ENCODE results near the gene PDLIM5.

DNA sequence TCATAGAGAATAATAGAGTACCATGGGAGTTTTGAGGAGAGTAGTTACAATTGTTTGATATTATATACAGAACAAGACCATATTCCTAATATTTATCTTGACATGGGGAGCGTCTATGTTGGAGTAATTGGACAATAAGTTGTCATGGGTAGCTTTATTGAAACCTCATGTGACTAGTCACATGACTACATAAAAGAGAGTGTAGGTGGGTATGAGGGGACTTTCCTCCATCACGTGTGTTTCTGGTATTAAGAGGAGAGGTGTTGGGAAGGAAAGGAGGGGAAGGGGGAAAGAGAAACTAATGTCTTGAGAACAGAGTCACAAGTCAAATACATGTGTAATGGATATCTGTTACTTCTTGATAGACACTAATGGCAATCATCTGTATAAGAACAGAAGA, 33.1 kb downstream of the PDLIM5 start:
- TF ChIP-seq, protein P1, sequence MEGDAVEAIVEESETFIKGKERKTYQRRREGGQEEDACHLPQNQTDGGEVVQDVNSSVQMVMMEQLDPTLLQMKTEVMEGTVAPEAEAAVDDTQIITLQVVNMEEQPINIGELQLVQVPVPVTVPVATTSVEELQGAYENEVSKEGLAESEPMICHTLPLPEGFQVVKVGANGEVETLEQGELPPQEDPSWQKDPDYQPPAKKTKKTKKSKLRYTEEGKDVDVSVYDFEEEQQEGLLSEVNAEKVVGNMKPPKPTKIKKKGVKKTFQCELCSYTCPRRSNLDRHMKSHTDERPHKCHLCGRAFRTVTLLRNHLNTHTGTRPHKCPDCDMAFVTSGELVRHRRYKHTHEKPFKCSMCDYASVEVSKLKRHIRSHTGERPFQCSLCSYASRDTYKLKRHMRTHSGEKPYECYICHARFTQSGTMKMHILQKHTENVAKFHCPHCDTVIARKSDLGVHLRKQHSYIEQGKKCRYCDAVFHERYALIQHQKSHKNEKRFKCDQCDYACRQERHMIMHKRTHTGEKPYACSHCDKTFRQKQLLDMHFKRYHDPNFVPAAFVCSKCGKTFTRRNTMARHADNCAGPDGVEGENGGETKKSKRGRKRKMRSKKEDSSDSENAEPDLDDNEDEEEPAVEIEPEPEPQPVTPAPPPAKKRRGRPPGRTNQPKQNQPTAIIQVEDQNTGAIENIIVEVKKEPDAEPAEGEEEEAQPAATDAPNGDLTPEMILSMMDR (IDR thresholded peaks at IDR 0.05): no peak
- TF ChIP-seq POLR2AphosphoS5 (IDR thresholded peaks at IDR 0.05) (no peak), POLR2A (IDR thresholded peaks at IDR 0.05) (no peak)

All from prostate gland (tissue), 2 donors.